Trophoblast cell (in vitro differentiated cells and primary cell): Measurements from ENCODE around the gene CLEC18A.
"Not testable (repeated sequence)": the region's sequence is repeated elsewhere in the genome, so short reads cannot be mapped to it uniquely, and the experiment has no call there.

Source experiments
- DNase-seq, 2 donors: peaks; one replicate each; pipeline ENCODE4 v3.0.0-alpha.2; 2016
- H2AFZ ChIP-seq: 2 replicates; pipeline ENCODE4 v1.6.1; 2013; ENCODE audit warnings: low read length, moderate library complexity, mild to moderate bottlenecking; ENCODE audit not compliant: insufficient read depth, poor library complexity
- H2AK5ac ChIP-seq: 2 replicates; pipeline ENCODE4 v1.6.1; 2013; ENCODE audit warnings: mild to moderate bottlenecking, low read length
- H2BK120ac ChIP-seq: 2 replicates; pipeline ENCODE4 v1.6.1; 2013; ENCODE audit warnings: low read length, mild to moderate bottlenecking, moderate library complexity; ENCODE audit not compliant: insufficient read depth, poor library complexity
- H2BK12ac ChIP-seq: 2 replicates; pipeline ENCODE4 v1.6.1; 2013; ENCODE audit warnings: mild to moderate bottlenecking, low read length, moderate library complexity
- H2BK5ac ChIP-seq: 2 replicates; pipeline ENCODE4 v1.6.1; 2013; ENCODE audit warnings: low read length, low read depth, moderate library complexity, mild to moderate bottlenecking; ENCODE audit not compliant: poor library complexity
- H3K14ac ChIP-seq: 2 replicates; pipeline ENCODE4 v1.6.1; 2013; ENCODE audit warnings: mild to moderate bottlenecking, low read length
- H3K18ac ChIP-seq: 2 replicates; pipeline ENCODE4 v1.6.1; 2013; ENCODE audit warnings: mild to moderate bottlenecking, low read length
- H3K23ac ChIP-seq: 2 replicates; pipeline ENCODE4 v1.6.1; 2013; ENCODE audit warnings: low read length
- H3K27ac ChIP-seq: 2 replicates; pipeline ENCODE4 v1.5.1; 2013; ENCODE audit warnings: low read depth, mild to moderate bottlenecking, inconsistent platforms, low read length, moderate library complexity
- H3K27me3 ChIP-seq: 2 replicates; pipeline ENCODE4 v1.6.1; 2013; ENCODE audit warnings: inconsistent platforms, mild to moderate bottlenecking, low read length, moderate library complexity; ENCODE audit not compliant: insufficient read depth
- H3K36me3 ChIP-seq, 2 experiments: 1 replicate in 1 of 2; 2 replicates in 1 of 2; pipeline ENCODE4 v1.6.1; 2013; ENCODE audit warnings: low read length in 2 of 2, mild to moderate bottlenecking in 2 of 2, moderate library complexity in 1 of 2; ENCODE audit not compliant: insufficient read depth in 2 of 2, control insufficient read depth in 1 of 2
- H3K4ac ChIP-seq: 2 replicates; pipeline ENCODE4 v1.6.1; 2013; ENCODE audit warnings: low read depth, mild to moderate bottlenecking, low read length, moderate library complexity
- H3K4me1 ChIP-seq, 2 experiments: 1 replicate in 1 of 2; 2 replicates in 1 of 2; pipeline ENCODE4 v1.6.1; 2013; ENCODE audit warnings: low read length in 2 of 2, mild to moderate bottlenecking in 2 of 2, moderate library complexity in 1 of 2; ENCODE audit not compliant: insufficient read depth in 2 of 2, control insufficient read depth in 1 of 2
- H3K4me2 ChIP-seq: 2 replicates; pipeline ENCODE4 v1.6.1; 2013; ENCODE audit warnings: inconsistent platforms, mild to moderate bottlenecking, low read length, moderate library complexity
- H3K4me3 ChIP-seq: 2 replicates; pipeline ENCODE4 v1.5.1; 2013; ENCODE audit warnings: mild to moderate bottlenecking, low read depth, low read length, inconsistent platforms
- H3K79me1 ChIP-seq: one replicate; pipeline ENCODE4 v1.6.1; 2013; ENCODE audit warnings: low read length
- H3K79me2 ChIP-seq: 2 replicates; pipeline ENCODE4 v1.6.1; 2013; ENCODE audit warnings: low read length, mild to moderate bottlenecking; ENCODE audit not compliant: control insufficient read depth, insufficient read depth, poor library complexity
- H3K9ac ChIP-seq: 2 replicates; pipeline ENCODE4 v1.6.1; 2013; ENCODE audit warnings: mild to moderate bottlenecking, low read length
- H3K9me3 ChIP-seq: 2 replicates; pipeline ENCODE4 v1.6.1; 2013; ENCODE audit warnings: low read depth, mild to moderate bottlenecking, control low read depth, inconsistent platforms, low read length; ENCODE audit not compliant: insufficient read depth
- H4K12ac ChIP-seq: 2 replicates; pipeline ENCODE4 v1.6.1; 2013; ENCODE audit warnings: low read depth, mild to moderate bottlenecking, low read length, moderate library complexity
- H4K8ac ChIP-seq: 2 replicates; pipeline ENCODE4 v1.6.1; 2013; ENCODE audit warnings: low read depth, mild to moderate bottlenecking, low read length, moderate library complexity
- H4K91ac ChIP-seq: one replicate; pipeline ENCODE4 v1.6.1; 2013; ENCODE audit warnings: low read depth, mild to moderate bottlenecking, low read length, moderate library complexity
- WGBS: extraction: QIAGEN DNeasy Blood & Tissue Kit; methylation state at CpG from one replicate; pipeline ENCODE4 v1.1.7; 2013; ENCODE audit warnings: missing lambda C conversion rate; ENCODE audit not compliant: insufficient read length, insufficient coverage; ENCODE audit errors: extremely low coverage; 5-methylcytosine and 5-hydroxymethylcytosine counted together

The CLEC18A gene

DNA sequence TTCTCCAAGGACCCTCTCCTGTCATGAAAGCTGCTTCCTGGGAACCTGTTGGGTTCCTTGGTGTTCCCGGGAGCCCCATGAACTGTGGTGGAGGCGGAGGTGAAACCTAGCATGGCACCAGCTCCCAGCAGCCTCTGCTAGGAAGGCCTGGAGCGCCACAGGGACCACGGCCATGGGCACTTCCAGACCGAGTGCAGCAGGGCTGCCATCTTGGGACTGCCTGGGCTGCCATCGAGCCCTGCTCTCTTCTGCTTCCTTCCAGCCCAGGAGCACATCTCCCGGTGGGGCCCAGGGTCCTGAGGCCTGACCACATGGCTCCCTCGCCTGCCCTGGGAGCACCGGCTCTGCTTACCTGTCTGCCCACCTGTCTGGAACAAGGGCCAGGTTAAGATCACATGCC lies 12.2 kb downstream of the CLEC18A start:
- H3K27me3 ChIP-seq, H2BK120ac ChIP-seq, H3K18ac ChIP-seq, H3K36me3 ChIP-seq, H3K79me2 ChIP-seq, H3K4me3 ChIP-seq, H2AK5ac ChIP-seq, H3K4ac ChIP-seq, H2AFZ ChIP-seq, H2BK5ac ChIP-seq, H2BK12ac ChIP-seq, H3K4me2 ChIP-seq, H3K23ac ChIP-seq, H3K9ac ChIP-seq, H3K9me3 ChIP-seq, H4K12ac ChIP-seq, H3K27ac ChIP-seq, H3K79me1 ChIP-seq, H3K14ac ChIP-seq, DNase-seq, H3K4me1 ChIP-seq, H4K8ac ChIP-seq, H4K91ac ChIP-seq: not testable (repeated sequence)
- no CpG with 5 or more reads among the region's 9 CpGs for WGBS

DNA sequence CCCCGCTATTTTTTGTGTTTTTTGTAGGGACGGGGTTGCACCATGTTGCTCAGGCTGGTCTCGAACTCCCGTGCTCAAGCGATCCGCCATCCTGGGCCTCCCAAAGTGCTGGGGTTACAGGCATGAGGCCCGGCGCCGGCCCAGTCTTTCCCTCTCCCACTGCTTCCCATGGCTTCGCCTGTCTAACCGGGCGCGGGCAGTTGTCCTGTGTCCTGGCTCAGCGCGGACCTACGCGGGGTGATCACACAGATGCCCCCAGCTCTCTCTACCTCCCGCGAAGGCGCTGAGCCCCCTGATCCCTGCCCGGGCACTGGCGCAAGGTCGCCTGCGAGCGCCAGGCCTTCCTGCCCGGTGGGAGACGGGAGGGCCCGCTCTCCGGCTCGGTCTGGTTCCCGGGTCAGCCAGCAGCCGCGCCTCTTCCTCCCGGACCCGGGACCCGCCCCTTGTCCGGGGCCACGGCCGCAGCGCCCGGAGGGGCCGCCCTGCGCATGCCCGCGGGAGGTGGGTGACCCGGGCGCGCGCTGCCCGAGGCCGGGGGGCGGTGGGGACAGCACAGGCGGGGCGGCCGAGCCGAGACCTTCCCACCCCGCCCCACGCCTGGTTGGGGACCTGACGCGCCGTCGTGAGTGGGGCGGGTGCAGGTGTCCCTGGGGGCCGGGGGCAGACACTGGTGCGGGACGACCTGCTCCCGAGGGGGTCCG lies 14.0 kb downstream of the CLEC18A start:
- not testable (repeated sequence) for H3K14ac ChIP-seq, H3K79me1 ChIP-seq, H3K79me2 ChIP-seq, H3K36me3 ChIP-seq, H3K18ac ChIP-seq, H3K9me3 ChIP-seq, H2BK5ac ChIP-seq, H3K27ac ChIP-seq, H3K4me1 ChIP-seq, H3K9ac ChIP-seq, H3K23ac ChIP-seq, H3K27me3 ChIP-seq, H2AK5ac ChIP-seq, H4K91ac ChIP-seq, H2AFZ ChIP-seq, H2BK12ac ChIP-seq, H2BK120ac ChIP-seq, H3K4ac ChIP-seq
- peak overlapping the region; percentile 54 for H4K12ac ChIP-seq
- peak overlapping the region; percentile 52 for H3K4me2 ChIP-seq
- DNase-seq = peak in 1 of 2 donors; percentile 18
- H4K8ac ChIP-seq = peak overlapping the region; percentile 84
- H3K4me3 ChIP-seq = peak overlapping the region; percentile 53
- no CpG with 5 or more reads among the region's 68 CpGs for WGBS

DNA sequence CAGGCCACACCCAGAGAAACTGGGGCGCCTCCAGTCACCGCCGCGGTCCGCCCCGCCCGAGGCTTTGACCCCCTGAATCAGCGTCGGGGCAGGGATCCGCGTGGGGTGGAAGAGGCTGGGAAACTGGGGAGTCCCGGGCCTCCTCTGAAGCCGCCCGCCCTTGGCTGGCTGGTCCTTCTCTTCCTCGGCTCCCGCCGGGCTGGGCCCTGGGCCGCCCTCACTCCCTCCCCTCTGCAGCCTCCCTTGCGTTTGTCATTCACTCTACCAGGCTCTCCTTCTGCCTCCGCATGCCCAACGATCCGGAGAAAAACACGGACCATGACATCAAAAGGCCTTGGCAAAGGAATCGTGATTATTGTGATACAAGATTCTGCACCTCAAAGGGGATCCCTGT lies 14.5 kb downstream of the CLEC18A start:
- not testable (repeated sequence) for H2BK12ac ChIP-seq, H4K91ac ChIP-seq, H3K14ac ChIP-seq, H3K9me3 ChIP-seq, H3K4me3 ChIP-seq, H3K36me3 ChIP-seq, H3K27ac ChIP-seq, H4K12ac ChIP-seq, H2BK120ac ChIP-seq, H3K79me1 ChIP-seq, H3K18ac ChIP-seq, H3K4ac ChIP-seq, H3K9ac ChIP-seq, H2AK5ac ChIP-seq, H2BK5ac ChIP-seq, H3K79me2 ChIP-seq, H4K8ac ChIP-seq, H3K23ac ChIP-seq, H3K27me3 ChIP-seq, H3K4me1 ChIP-seq, DNase-seq, H2AFZ ChIP-seq
- peak overlapping the region; percentile 39 for H3K4me2 ChIP-seq
- WGBS = no CpG with 5 or more reads among the region's 24 CpGs

GRCh38 chr16:69967688-69968087 lies 16.6 kb downstream of the CLEC18A start:
- H3K4me3 ChIP-seq, H4K8ac ChIP-seq, H3K9me3 ChIP-seq, H3K36me3 ChIP-seq, H2AFZ ChIP-seq, H3K79me2 ChIP-seq, H3K14ac ChIP-seq, H4K12ac ChIP-seq, H3K9ac ChIP-seq, H2AK5ac ChIP-seq, H2BK5ac ChIP-seq, H3K27ac ChIP-seq, H4K91ac ChIP-seq, H3K79me1 ChIP-seq, H2BK12ac ChIP-seq, H3K18ac ChIP-seq, H3K23ac ChIP-seq, H3K4me1 ChIP-seq, H3K4ac ChIP-seq, DNase-seq, H3K27me3 ChIP-seq, H3K4me2 ChIP-seq, H2BK120ac ChIP-seq: not testable (repeated sequence)
- no CpG with 5 or more reads among the region's 5 CpGs for WGBS
